Central memory CD8-positive, alpha-beta T cell (primary cell): ENCODE results near the gene CD2.
A peak's percentile ranks its signal among the peaks of the same experiment; 100 is the strongest.

Source experiments
- ATAC-seq: fragments of 150-1000 bp; cut with Tn5 transposase; replicated peaks from 2 replicates; pipeline ENCODE4 v1.10.0; 2022; ENCODE audit warnings: mild to moderate bottlenecking, moderate FRiP score, moderate number of reproducible peaks; ENCODE audit not compliant: poor library complexity, severe bottlenecking; ENCODE audit errors: extremely low read depth
- DNase-seq, 2 donors: peaks; one replicate each; pipeline ENCODE4 v3.0.0; 2021; ENCODE audit warnings: low spot score in 2 of 2
- H3K27ac Mint-ChIP-seq: one replicate; pipeline ENCODE4 v1.8.0; 2022; ENCODE audit warnings: low read depth, mild to moderate bottlenecking, moderate library complexity, mixed read lengths
- H3K27me3 Mint-ChIP-seq: one replicate; pipeline ENCODE4 v1.8.0; 2022; ENCODE audit warnings: mixed read lengths
- H3K36me3 Mint-ChIP-seq: one replicate; pipeline ENCODE4 v1.8.0; 2022; ENCODE audit warnings: mild to moderate bottlenecking, moderate library complexity, mixed read lengths; ENCODE audit not compliant: insufficient read depth
- H3K4me1 Mint-ChIP-seq: one replicate; pipeline ENCODE4 v1.8.0; 2022; ENCODE audit warnings: mixed read lengths
- H3K4me3 Mint-ChIP-seq: one replicate; pipeline ENCODE4 v1.8.0; 2022; ENCODE audit warnings: mild to moderate bottlenecking, moderate library complexity, mixed read lengths
- H3K9me3 Mint-ChIP-seq: one replicate; pipeline ENCODE4 v1.8.0; 2022; ENCODE audit warnings: mixed read lengths

The CD2 gene

DNA sequence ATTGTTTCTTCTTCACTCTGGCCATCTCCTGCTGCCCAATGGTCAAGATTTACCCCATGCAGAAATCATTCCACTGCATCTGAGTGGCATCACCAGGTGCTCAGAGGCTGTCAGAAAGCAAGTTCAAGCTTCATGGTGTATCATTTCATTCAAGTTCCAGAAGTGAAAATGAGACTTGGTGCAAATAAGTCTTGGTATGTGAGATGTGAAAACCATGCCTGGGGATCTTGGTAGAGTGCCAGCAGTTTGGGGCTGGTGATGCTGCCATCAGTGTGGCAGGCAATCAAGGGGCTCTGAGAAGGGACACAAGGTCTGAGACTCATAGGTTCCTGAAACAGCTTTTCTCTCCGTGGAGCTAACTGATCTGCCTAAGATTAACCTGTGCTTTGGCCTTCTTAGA, 52.0 kb downstream of the CD2 start:
- H3K27ac Mint-ChIP-seq: peak overlapping the region; percentile 84
- DNase-seq (peak; percentile 30 to 62), ATAC-seq (peak; percentile 45)
- peaks cover 87% of the 10 kb centered on the region for H3K4me1 Mint-ChIP-seq
- H3K9me3 Mint-ChIP-seq: no peaks in the 10 kb centered on the region
- H3K4me3 Mint-ChIP-seq: peak overlapping the region; percentile 73
- peaks cover 27% of the 10 kb centered on the region for H3K36me3 Mint-ChIP-seq
- H3K27me3 Mint-ChIP-seq: no peaks in the 10 kb centered on the region

DNA sequence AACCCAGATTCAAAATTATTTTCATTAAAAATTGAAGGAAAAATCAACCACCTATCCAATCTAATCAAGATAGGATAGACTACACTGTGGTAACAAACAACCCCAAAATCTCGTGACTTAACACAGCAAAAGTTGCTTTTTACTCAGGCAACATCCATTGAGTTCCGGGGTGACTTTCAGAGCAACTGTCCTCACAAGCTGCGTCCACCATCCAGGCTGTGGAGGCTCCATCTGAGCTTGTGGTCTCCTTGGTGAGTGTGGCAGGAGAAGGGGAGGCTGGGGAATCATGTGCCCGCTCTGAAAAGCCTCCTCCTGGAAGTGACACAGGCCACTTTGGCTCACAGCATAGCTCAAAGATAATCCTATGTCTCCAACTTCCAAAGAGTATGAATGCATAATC, 52.4 kb downstream of the CD2 start:
- Mint-ChIP-seq H3K4me3 (peak overlapping the region; percentile 73), H3K9me3 (peaks cover 1% of the 10 kb centered on the region), H3K4me1 (peaks cover 86% of the 10 kb centered on the region), H3K27ac (peak overlapping the region; percentile 84), H3K36me3 (peaks cover 27% of the 10 kb centered on the region), H3K27me3 (no peaks in the 10 kb centered on the region)
- DNase-seq (no peak), ATAC-seq (no peak)

- Mint-ChIP-seq H3K4me3 (peak overlapping the region; percentile 79), H3K27me3 (no peaks in the 10 kb centered on the region), H3K27ac (peak overlapping the region; percentile 84), H3K4me1 (peaks cover 86% of the 10 kb centered on the region), H3K9me3 (peaks cover 11% of the 10 kb centered on the region), H3K36me3 (peaks cover 21% of the 10 kb centered on the region)
- ATAC-seq: no peak
- DNase-seq: no peak
Measured at GRCh38 chr1:116807394-116808199, 53.4 kb downstream of the CD2 start.

DNA sequence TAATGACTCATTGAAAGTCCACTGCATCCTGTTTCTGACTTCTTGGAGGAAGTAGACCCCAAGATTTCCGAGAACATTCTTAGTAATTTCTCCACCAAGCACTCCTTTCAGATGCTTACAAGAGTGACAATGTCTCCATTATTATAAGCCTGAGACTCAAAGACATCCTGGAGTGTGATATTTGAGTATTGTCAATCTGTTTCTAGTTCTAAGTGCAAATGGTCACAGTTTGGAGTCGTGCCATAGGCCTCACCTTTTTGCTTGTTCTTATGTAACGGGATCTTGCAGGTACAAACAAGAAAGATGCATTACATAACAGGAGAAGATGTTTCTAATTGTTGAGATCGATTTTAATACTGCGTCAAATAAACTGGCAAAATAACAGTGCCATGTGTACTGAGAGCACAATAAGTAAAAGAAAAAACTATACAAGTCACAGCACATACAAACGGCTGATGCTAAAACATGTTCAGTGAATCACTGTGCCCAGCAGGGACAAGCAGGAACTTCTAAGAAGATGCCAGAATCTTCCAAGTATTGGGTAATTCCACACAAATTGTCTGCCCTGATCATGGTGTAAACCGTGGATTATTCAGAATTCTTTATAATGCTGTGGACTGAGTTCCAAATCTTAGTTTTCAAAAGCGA, 54.1 kb downstream of the CD2 start:
- Mint-ChIP-seq H3K4me3 (peak overlapping the region; percentile 79), H3K4me1 (peaks cover 81% of the 10 kb centered on the region)

DNA sequence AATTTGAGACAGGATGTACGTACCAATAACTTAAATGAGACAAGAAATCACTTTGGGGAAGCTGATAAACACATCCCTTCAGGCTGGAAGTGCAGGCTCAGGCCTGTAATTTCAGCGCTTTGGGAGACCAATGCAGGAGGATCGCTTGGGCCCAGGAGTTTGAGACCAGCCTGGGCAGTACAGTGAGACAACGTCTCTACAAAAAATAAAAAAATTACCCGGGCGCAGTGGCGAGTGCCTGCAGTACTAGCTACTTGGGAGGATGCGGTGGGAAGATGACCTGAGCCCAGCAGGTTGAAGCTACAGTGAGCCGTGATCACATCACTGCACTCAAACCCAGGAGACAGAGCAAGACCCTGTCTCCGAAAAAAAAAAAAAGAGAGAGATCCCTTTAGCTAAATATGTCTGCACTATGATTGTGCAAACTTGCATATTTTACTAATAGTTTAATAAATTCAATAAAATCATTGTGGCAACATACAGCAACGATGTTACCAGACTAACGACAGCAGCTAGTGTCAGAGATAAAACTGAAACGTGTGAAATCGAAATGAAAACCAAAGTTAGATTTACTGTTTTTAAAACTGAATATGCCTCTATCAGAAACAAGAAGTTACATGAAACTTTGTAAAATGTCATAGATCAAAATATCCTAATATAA, 54.7 kb downstream of the CD2 start:
- peaks cover 78% of the 10 kb centered on the region for H3K4me1 Mint-ChIP-seq
- peak overlapping the region; percentile 84 for H3K27ac Mint-ChIP-seq
- peak overlapping the region; percentile 79 for H3K4me3 Mint-ChIP-seq
- no peaks in the 10 kb centered on the region for H3K27me3 Mint-ChIP-seq
- DNase-seq (no peak), ATAC-seq (peak; percentile 59)
- H3K9me3 Mint-ChIP-seq: peaks cover 18% of the 10 kb centered on the region
- peaks cover 21% of the 10 kb centered on the region for H3K36me3 Mint-ChIP-seq

More for the DNA sequence above, 54.1 kb downstream of the CD2 start:
- peaks cover 13% of the 10 kb centered on the region for H3K9me3 Mint-ChIP-seq
- no peak for ATAC-seq
- peaks cover 21% of the 10 kb centered on the region for H3K36me3 Mint-ChIP-seq
- peak overlapping the region; percentile 84 for H3K27ac Mint-ChIP-seq
- no peak for DNase-seq
- no peaks in the 10 kb centered on the region for H3K27me3 Mint-ChIP-seq

GRCh38 chr1:116811321-116811720, 57.1 kb downstream of the CD2 start:
- H3K9me3 Mint-ChIP-seq: peaks cover 20% of the 10 kb centered on the region

GRCh38 chr1:116814926-116815723, 60.9 kb downstream of the CD2 start:
- H3K27ac Mint-ChIP-seq: peak overlapping the region; percentile 46
- H3K9me3 Mint-ChIP-seq: peaks cover 20% of the 10 kb centered on the region
- H3K27me3 Mint-ChIP-seq: no peaks in the 10 kb centered on the region
- no peak for ATAC-seq
- H3K4me3 Mint-ChIP-seq: no peak overlapping the region
- DNase-seq: no peak
- H3K36me3 Mint-ChIP-seq: peaks cover 10% of the 10 kb centered on the region
- H3K4me1 Mint-ChIP-seq: peaks cover 48% of the 10 kb centered on the region

More at GRCh38 chr1:116811321-116811720, 57.1 kb downstream of the CD2 start:
- peak overlapping the region; percentile 84 for H3K27ac Mint-ChIP-seq
- H3K27me3 Mint-ChIP-seq: no peaks in the 10 kb centered on the region
- DNase-seq: no peak
- peaks cover 69% of the 10 kb centered on the region for H3K4me1 Mint-ChIP-seq
- ATAC-seq: no peak
- peaks cover 15% of the 10 kb centered on the region for H3K36me3 Mint-ChIP-seq
- H3K4me3 Mint-ChIP-seq: no peak overlapping the region

- Mint-ChIP-seq H3K27me3 (no peaks in the 10 kb centered on the region), H3K4me3 (peak overlapping the region; percentile 53), H3K4me1 (peaks cover 30% of the 10 kb centered on the region), H3K9me3 (peaks cover 9% of the 10 kb centered on the region), H3K27ac (peak overlapping the region; percentile 96), H3K36me3 (peaks cover 8% of the 10 kb centered on the region)
- peak; percentile 54 for ATAC-seq
- peak; percentile 47 to 50 for DNase-seq
Measured at GRCh38 chr1:116817582-116818064, 63.4 kb downstream of the CD2 start.
